H1 (cell line): ENCODE data around the gene SURF4. TPM values are rescaled to one million over a fixed set of nuclear protein-coding genes. Genes with fewer than 3 reads are reported as not detected.

Experiments used
- CTCF ChIA-PET: fragments of 300-600 bp; sonication (Branson Sonifier 250); formaldehyde crosslinking; loops from one replicate; lab custom pipeline; 2021; ENCODE audit not compliant: partially characterized antibody; lab: Charles Lee
- POLR2A ChIA-PET: fragments of 300-600 bp; sonication (Branson Sonifier 250); formaldehyde crosslinking; loops from one replicate; lab custom pipeline; 2021; ENCODE audit warnings: inconsistent platforms; ENCODE audit not compliant: partially characterized antibody; lab: Charles Lee
- DNase-seq, 2 experiments: peaks; one replicate each; pipeline versions ENCODE4 v3.0.0 to v3.0.0-alpha.2; 2010 to 2022; ENCODE audit warnings: low spot score in 2 of 2, low read depth in 1 of 2, mixed read lengths in 1 of 2
- FAIRE-seq: peaks from 2 replicates; lab custom pipeline; 2011; peaks lifted over from hg19 to GRCh38; lab: Jason Lieb, UNC
- H2AFZ ChIP-seq: 2 replicates; pipeline ENCODE4 v1.8.1; 2012; ENCODE audit warnings: low read length, inconsistent platforms
- H2AK5ac ChIP-seq: 2 replicates; pipeline ENCODE4 v1.6.1; 2013; ENCODE audit warnings: low read depth, low read length
- H2BK120ac ChIP-seq: replicated peaks from 2 replicates; pipeline ENCODE3; 2013; ENCODE audit warnings: low read depth, low read length, inconsistent platforms
- H2BK12ac ChIP-seq: 2 replicates; pipeline ENCODE4 v1.6.1; 2013; ENCODE audit warnings: low read depth, low read length
- H2BK15ac ChIP-seq: 2 replicates; pipeline ENCODE4 v1.6.1; 2013; ENCODE audit warnings: low read length
- H2BK20ac ChIP-seq: 2 replicates; pipeline ENCODE4 v1.6.1; 2013; ENCODE audit warnings: low read length
- H2BK5ac ChIP-seq: 2 replicates; pipeline ENCODE4 v1.6.1; 2013; ENCODE audit warnings: low read depth, low read length
- H3K14ac ChIP-seq: 2 replicates; pipeline ENCODE4 v1.6.1; 2013; ENCODE audit warnings: inconsistent platforms; ENCODE audit not compliant: insufficient read length
- H3K18ac ChIP-seq: 2 replicates; pipeline ENCODE4 v1.6.1; 2013; ENCODE audit warnings: low read length; ENCODE audit errors: extremely low read depth
- H3K23ac ChIP-seq: 2 replicates; pipeline ENCODE4 v1.6.1; 2013; ENCODE audit warnings: inconsistent platforms; ENCODE audit not compliant: insufficient read length
- H3K23me2 ChIP-seq: 2 replicates; pipeline ENCODE4 v1.6.1; 2013; ENCODE audit warnings: low read depth, low read length
- H3K27ac ChIP-seq: 2 replicates; pipeline ENCODE4 v1.6.1; 2011; ENCODE audit warnings: low read depth, low read length, inconsistent platforms
- H3K27me3 ChIP-seq, 4 experiments: replicated peaks in 1 of 4; 1 replicate in 1 of 4; 2 replicates in 3 of 4; pipeline versions ENCODE4 v1.6.1 to v1.8.1; 2011 to 2013; ENCODE audit warnings: low read length in 3 of 4, mild to moderate bottlenecking in 3 of 4, inconsistent platforms in 2 of 4, mixed read lengths in 2 of 4, moderate library complexity in 1 of 4; ENCODE audit not compliant: control insufficient read depth in 3 of 4, insufficient read depth in 3 of 4; ENCODE audit errors: extremely low read depth in 1 of 4
- H3K36me3 ChIP-seq, 4 experiments: 2 replicates each; pipeline versions ENCODE4 v1.6.1 to v1.8.1; 2011 to 2013; ENCODE audit warnings: mild to moderate bottlenecking in 4 of 4, low read length in 3 of 4, moderate library complexity in 2 of 4, control low read depth in 1 of 4, inconsistent platforms in 1 of 4; ENCODE audit not compliant: insufficient read depth in 4 of 4, control insufficient read depth in 2 of 4
- H3K4ac ChIP-seq: replicated peaks from 2 replicates; pipeline ENCODE3; 2013; ENCODE audit warnings: low read length, low read depth, mixed read lengths, inconsistent platforms; ENCODE audit not compliant: insufficient read length
- H3K4me1 ChIP-seq, 4 experiments: replicated peaks in 1 of 4; 1 replicate in 1 of 4; 2 replicates in 3 of 4; pipeline versions ENCODE4 v1.6.1 to v1.8.1; 2011 to 2013; ENCODE audit warnings: low read length in 3 of 4, inconsistent platforms in 2 of 4, mixed read lengths in 1 of 4; ENCODE audit not compliant: insufficient read depth in 4 of 4, control insufficient read depth in 3 of 4
- H3K4me2 ChIP-seq, 2 experiments: 2 replicates each; pipeline versions ENCODE4 v1.6.1 to v1.8.1; 2011 to 2013; ENCODE audit warnings: low read depth in 2 of 2, low read length in 2 of 2, control low read depth in 1 of 2, inconsistent platforms in 1 of 2, mild to moderate bottlenecking in 1 of 2; ENCODE audit not compliant: insufficient read depth in 1 of 2
- H3K4me3 ChIP-seq, 4 experiments: fragments of 200-600, 300-600 bp in 1 of 4; sonication (generic), shearing (Covaris generic), sonication (Bioruptor Twin) in 1 of 4; 2 replicates each; pipeline versions ENCODE4 v1.5.1 to v1.8.1; 2011 to 2016; ENCODE audit warnings: low read length in 4 of 4, low read depth in 3 of 4, control low read depth in 2 of 4, inconsistent platforms in 2 of 4, mild to moderate bottlenecking in 2 of 4, mixed read lengths in 1 of 4, moderate library complexity in 1 of 4; ENCODE audit not compliant: insufficient read depth in 2 of 4; ENCODE audit errors: extremely low read depth in 1 of 4
- H3K56ac ChIP-seq: replicated peaks from 2 replicates; pipeline ENCODE3; 2013; ENCODE audit warnings: low read depth, mild to moderate bottlenecking, mixed read lengths, low read length, inconsistent platforms; ENCODE audit not compliant: insufficient read length
- H3K79me1 ChIP-seq: 2 replicates; pipeline ENCODE4 v1.6.1; 2013; ENCODE audit warnings: low read depth, low read length, control low read depth
- H3K79me2 ChIP-seq, 2 experiments: 2 replicates each; pipeline versions ENCODE4 v1.6.1 to v1.8.1; 2012 to 2013; ENCODE audit warnings: low read length in 2 of 2, mild to moderate bottlenecking in 2 of 2, inconsistent platforms in 1 of 2; ENCODE audit not compliant: insufficient read depth in 2 of 2, control insufficient read depth in 1 of 2
- H3K9ac ChIP-seq, 4 experiments: replicated peaks in 1 of 4; 1 replicate in 1 of 4; 2 replicates in 3 of 4; pipeline versions ENCODE4 v1.6.1 to v1.8.1; 2011 to 2013; ENCODE audit warnings: low read depth in 3 of 4, low read length in 3 of 4, control low read depth in 2 of 4, mild to moderate bottlenecking in 2 of 4, moderate library complexity in 2 of 4, inconsistent platforms in 1 of 4; ENCODE audit errors: extremely low read depth in 1 of 4
- H3K9me3 ChIP-seq, 2 experiments: 2 replicates each; pipeline versions ENCODE4 v1.6.1 to v1.8.1; 2012 to 2013; ENCODE audit warnings: mild to moderate bottlenecking in 2 of 2, moderate library complexity in 2 of 2, control low read depth in 1 of 2, inconsistent platforms in 1 of 2, low read depth in 1 of 2, low read length in 1 of 2, mixed read lengths in 1 of 2; ENCODE audit not compliant: insufficient read depth in 2 of 2
- H4K20me1 ChIP-seq, 2 experiments: replicated peaks in 1 of 2; 2 replicates each; pipeline versions ENCODE3 to v1.8.1; 2011 to 2013; ENCODE audit warnings: inconsistent platforms in 2 of 2, low read length in 2 of 2, mild to moderate bottlenecking in 1 of 2; ENCODE audit not compliant: insufficient read depth in 2 of 2, control insufficient read depth in 1 of 2
- H4K5ac ChIP-seq: 2 replicates; pipeline ENCODE4 v1.6.1; 2013; ENCODE audit warnings: low read length, low read depth, mixed read lengths, inconsistent platforms; ENCODE audit not compliant: insufficient read length
- H4K8ac ChIP-seq: 2 replicates; pipeline ENCODE4 v1.8.0; 2013; ENCODE audit warnings: mild to moderate bottlenecking, moderate library complexity, low read length, inconsistent platforms; ENCODE audit not compliant: insufficient read depth; ENCODE audit errors: extremely low read depth
- H4K91ac ChIP-seq: replicated peaks from 2 replicates; pipeline ENCODE3; 2013; ENCODE audit warnings: low read length, mixed read lengths, inconsistent platforms; ENCODE audit not compliant: insufficient read length
- CTCF ChIP-seq, 3 experiments: IDR thresholded peaks; 1 replicate in 2 of 3; 2 replicates in 1 of 3; pipeline versions ENCODE4 v1.5.1 to v1.6.1; 2011; ENCODE audit warnings: low read length in 3 of 3, mild to moderate bottlenecking in 3 of 3, inconsistent platforms in 2 of 3, low read depth in 1 of 3, moderate library complexity in 1 of 3; ENCODE audit not compliant: insufficient read depth in 1 of 3; ENCODE audit errors: control extremely low read depth in 1 of 3
- EGR1 ChIP-seq: IDR thresholded peaks from 2 replicates; pipeline ENCODE4 v1.6.1; 2011; ENCODE audit warnings: low read depth, low read length, borderline replicate concordance
- EZH2 ChIP-seq: fragments of 200-600 bp; sonication (generic); IDR thresholded peaks from 2 replicates; pipeline ENCODE4 v1.7.1; 2012; ENCODE audit warnings: low read depth, mild to moderate bottlenecking, moderate library complexity, low read length, inconsistent platforms; ENCODE audit not compliant: severe bottlenecking
- KDM1A ChIP-seq: fragments of 200-600, 300-600 bp; sonication (generic); IDR thresholded peaks from 2 replicates; pipeline ENCODE4 v1.7.1; 2016; ENCODE audit warnings: mild to moderate bottlenecking, low read length, borderline replicate concordance
- NRF1 ChIP-seq: IDR thresholded peaks from 2 replicates; pipeline ENCODE4 v1.6.1; 2011; ENCODE audit warnings: mild to moderate bottlenecking, low read depth, low read length, improper control_type of control experiment
- SUZ12 ChIP-seq: fragments of 200-600 bp; sonication (generic); IDR thresholded peaks from 2 replicates; pipeline ENCODE4 v1.6.1; 2012; ENCODE audit warnings: mild to moderate bottlenecking, inconsistent platforms, low read length, moderate library complexity, mixed read lengths
- ZNF274 ChIP-seq: IDR thresholded peaks from 2 replicates; pipeline ENCODE4 v1.7.0; 2012; ENCODE audit warnings: low read length, borderline replicate concordance; ENCODE audit errors: extremely low read depth
- WGBS, 2 experiments: shearing (Covaris generic) in 1 of 2; methylation state at CpG; one replicate each; pipeline versions ENCODE4 v1.1.6 to v1.1.7; 2013 to 2015; ENCODE audit warnings: low lambda C conversion rate in 2 of 2, mixed read lengths in 2 of 2, inconsistent platforms in 1 of 2, low coverage in 1 of 2, missing lambda C conversion rate in 1 of 2; ENCODE audit not compliant: insufficient replicate concordance in 2 of 2, insufficient coverage in 1 of 2, insufficient read length in 1 of 2; ENCODE audit errors: extremely low coverage in 1 of 2, missing lambda C conversion rate in 1 of 2; 5-methylcytosine and 5-hydroxymethylcytosine counted together
- polyA plus RNA-seq, 7 experiments: library from polyadenylated mRNA; depleted of rRNA in 3 of 7; stranded (reverse) in 5 of 7; unstranded in 2 of 7; fragments of >200 nt in 5 of 7; fragments of 200-250 nt in 2 of 7; gene quantifications; 1 replicate in 5 of 7; 2 replicates in 1 of 7; 4 replicates in 1 of 7; pipeline versions ENCODE4 v1.2.1 to v1.2.3, GENCODE V29; 2011 to 2013; ENCODE audit warnings: missing spikeins in 2 of 7, mixed read lengths in 2 of 7
- total RNA-seq: library from RNA; stranded (reverse); fragmentation: NEBNext Ultra II Directional; extraction: Animal tissue kit (Norgen Biotek cat#: 25700); gene quantifications from 2 replicates; pipeline ENCODE4 v1.2.1, GENCODE V29; 2021

Gene SURF4
- total and polyA plus RNA-seq, 2 of the 8 experiments (the other 6 are each of a cell fraction or from before 2014, with no cell fraction given): 176 to 182 TPM

GRCh38 chr9:133384736-133385321 is 9.0 kb upstream of the SURF4 start:
- CTCF ChIA-PET: interaction anchor here (0.5 to 4.7 kb wide), 6 partner anchors 12 to 111 kb away, joined by 3 to 52 read pairs (median 4); no protein-coding TSS in a partner anchor
- H3K14ac ChIP-seq: no peak overlapping the region
- 94% methylated on average over 17 of the region's 17 CpGs; no CpG with 5 or more reads in 1 of the 2 experiments for WGBS, 2 experiments

More at GRCh38 chr9:133384736-133385321, 9.0 kb upstream of the SURF4 start:
- Histone ChIP-seq H4K91ac (no peak overlapping the region), H4K20me1 (peaks cover 0 to 15% of the 10 kb centered on the region in 2 experiments), H3K27ac (no peak overlapping the region), H2BK5ac (no peak overlapping the region), H3K56ac (no peak overlapping the region), H2AK5ac (no peak overlapping the region), H2BK120ac (no peak overlapping the region), H4K8ac (no peak overlapping the region), H3K4me3 (no peak overlapping the region), H3K36me3 (no peaks in the 10 kb centered on the region; a peak in 1 of 8 replicates), H2BK15ac (no peak overlapping the region), H3K79me1 (no peaks in the 10 kb centered on the region), H2BK12ac (no peak overlapping the region), H3K4me2 (no peak overlapping the region), H3K9me3 (peaks cover 0 to 11% of the 10 kb centered on the region in 2 experiments; a peak in 2 of 4 replicates), H3K9ac (no peak overlapping the region), H3K27me3 (peaks cover 0 to 2% (median 0%) of the 10 kb centered on the region in 4 experiments; a peak in 1 of 7 replicates), H3K23ac (no peak overlapping the region), H3K18ac (no peak overlapping the region), H4K5ac (no peak overlapping the region), H2AFZ (no peak overlapping the region), H3K4me1 (no peaks in the 10 kb centered on the region; a peak in 1 of 7 replicates), H3K79me2 (no peaks in the 10 kb centered on the region), H3K23me2 (peaks cover 16% of the 10 kb centered on the region; the same call in 1 of the 2 replicates), H3K4ac (no peak overlapping the region), H2BK20ac (no peak overlapping the region)
- no peak for TF ChIP-seq ZNF274
- TF ChIP-seq EGR1: no peak
- TF ChIP-seq NRF1: no peak
- no peak for TF ChIP-seq CTCF (IDR thresholded peaks at IDR 0.05; ENCODE audit: control extremely low read depth in 1 of 3, insufficient read depth in 1 of 3, low read depth in 1 of 3, low read length in 3 of 3)
- TF ChIP-seq KDM1A: no peak
- no peak for TF ChIP-seq EZH2
- no peak for TF ChIP-seq SUZ12
- DNase-seq (no peak), FAIRE-seq (no peak)
- POLR2A ChIA-PET: interaction anchor here (1.0 to 1.6 kb wide), 6 partner anchors 10 to 37 kb away, joined by 3 to 5 read pairs (median 3); partner anchors contain the start of genes MED22, REXO4 and RPL7A
